ENCODE data around the gene MGAT4D.

The MGAT4D gene

GRCh38 chr4:140504261-140504660 is 6.2 kb upstream of the MGAT4D start:
- Histone ChIP-seq H3K4me2 (ENCODE audit: low read depth, low read length, poor library complexity, severe bottlenecking) (no peak overlapping the region), H2AFZ (ENCODE audit: low read length) (no peak overlapping the region), H3K36me3 (ENCODE audit: insufficient read depth, low read length) (no peaks in the 10 kb centered on the region), H3K9ac (ENCODE audit: low read depth, low read length, poor library complexity, severe bottlenecking) (no peak overlapping the region), H3K79me2 (ENCODE audit: insufficient read depth, low read length) (no peaks in the 10 kb centered on the region), H3K9me2 (replicated peaks; ENCODE audit: low read depth, low read length) (no peaks in the 10 kb centered on the region), H3F3A (ENCODE audit: low read depth) (no peaks in the 10 kb centered on the region), H4K20me1 (ENCODE audit: insufficient read depth, low read length, poor library complexity, severe bottlenecking) (no peaks in the 10 kb centered on the region), H3K9me3 (ENCODE audit: insufficient read depth, low read depth, low read length) (no peaks in the 10 kb centered on the region), H3K4me1 (ENCODE audit: insufficient read depth, low read length, poor library complexity, severe bottlenecking) (no peaks in the 10 kb centered on the region), H3K4me3 (ENCODE audit: low read length, poor library complexity, severe bottlenecking) (no peak overlapping the region), H3K27me3 (ENCODE audit: insufficient read depth, low read length, poor library complexity, severe bottlenecking) (no peaks in the 10 kb centered on the region)
- no peak for TF ChIP-seq EZH2phosphoT487 (IDR thresholded peaks at IDR 0.05; ENCODE audit: borderline replicate concordance)
- no peak for TF ChIP-seq CTCF (conservative IDR thresholded peaks at IDR 0.05; ENCODE audit: low read length)

- Histone ChIP-seq H3K27me3 (ENCODE audit: insufficient read depth, low read length, poor library complexity, severe bottlenecking) (no peaks in the 10 kb centered on the region), H3K4me1 (ENCODE audit: insufficient read depth, low read length, poor library complexity, severe bottlenecking) (no peaks in the 10 kb centered on the region)
Measured at GRCh38 chr4:140499391-140499790, 1.3 kb upstream of the MGAT4D start.

GRCh38 chr4:140497405-140497746 is 717 bp downstream of the MGAT4D start:
- Histone ChIP-seq H3K9me2 (replicated peaks; ENCODE audit: low read depth, low read length) (no peaks in the 10 kb centered on the region), H3K4me2 (ENCODE audit: low read depth, low read length, poor library complexity, severe bottlenecking) (no peak overlapping the region), H3K4me1 (ENCODE audit: insufficient read depth, low read length, poor library complexity, severe bottlenecking) (no peaks in the 10 kb centered on the region), H3K4me3 (ENCODE audit: low read length, poor library complexity, severe bottlenecking) (peak overlapping the region; percentile 42), H2AFZ (ENCODE audit: low read length) (no peak overlapping the region), H3K79me2 (ENCODE audit: insufficient read depth, low read length) (no peaks in the 10 kb centered on the region), H3K27me3 (ENCODE audit: insufficient read depth, low read length, poor library complexity, severe bottlenecking) (no peaks in the 10 kb centered on the region), H3K9me3 (ENCODE audit: insufficient read depth, low read depth, low read length) (no peaks in the 10 kb centered on the region), H4K20me1 (ENCODE audit: insufficient read depth, low read length, poor library complexity, severe bottlenecking) (no peaks in the 10 kb centered on the region), H3K36me3 (ENCODE audit: insufficient read depth, low read length) (no peaks in the 10 kb centered on the region), H3F3A (ENCODE audit: low read depth) (no peaks in the 10 kb centered on the region), H3K9ac (ENCODE audit: low read depth, low read length, poor library complexity, severe bottlenecking) (no peak overlapping the region)
- TF ChIP-seq EZH2phosphoT487 (IDR thresholded peaks at IDR 0.05; ENCODE audit: borderline replicate concordance) = no peak

More at GRCh38 chr4:140499391-140499790, 1.3 kb upstream of the MGAT4D start:
- Histone ChIP-seq H3K4me3 (ENCODE audit: low read length, poor library complexity, severe bottlenecking) (no peak overlapping the region), H4K20me1 (ENCODE audit: insufficient read depth, low read length, poor library complexity, severe bottlenecking) (no peaks in the 10 kb centered on the region), H2AFZ (ENCODE audit: low read length) (no peak overlapping the region), H3K9me3 (ENCODE audit: insufficient read depth, low read depth, low read length) (no peaks in the 10 kb centered on the region), H3K9ac (ENCODE audit: low read depth, low read length, poor library complexity, severe bottlenecking) (no peak overlapping the region), H3K9me2 (replicated peaks; ENCODE audit: low read depth, low read length) (no peaks in the 10 kb centered on the region), H3K79me2 (ENCODE audit: insufficient read depth, low read length) (no peaks in the 10 kb centered on the region), H3K36me3 (ENCODE audit: insufficient read depth, low read length) (no peaks in the 10 kb centered on the region), H3F3A (ENCODE audit: low read depth) (no peaks in the 10 kb centered on the region), H3K4me2 (ENCODE audit: low read depth, low read length, poor library complexity, severe bottlenecking) (no peak overlapping the region)
- TF ChIP-seq CTCF (conservative IDR thresholded peaks at IDR 0.05; ENCODE audit: low read length) (no peak), EZH2phosphoT487 (IDR thresholded peaks at IDR 0.05; ENCODE audit: borderline replicate concordance) (no peak)

- H2AFZ ChIP-seq (ENCODE audit: low read length) = no peak overlapping the region
- H3K36me3 ChIP-seq (ENCODE audit: insufficient read depth, low read length) = no peaks in the 10 kb centered on the region
- TF ChIP-seq EZH2phosphoT487 (IDR thresholded peaks at IDR 0.05; ENCODE audit: borderline replicate concordance) = no peak
- TF ChIP-seq CTCF (conservative IDR thresholded peaks at IDR 0.05; ENCODE audit: low read length) = no peak
- H3K9me2 ChIP-seq (replicated peaks; ENCODE audit: low read depth, low read length) = no peaks in the 10 kb centered on the region
- no peaks in the 10 kb centered on the region for H3K9me3 ChIP-seq (ENCODE audit: insufficient read depth, low read depth, low read length)
- H4K20me1 ChIP-seq (ENCODE audit: insufficient read depth, low read length, poor library complexity, severe bottlenecking) = no peaks in the 10 kb centered on the region
- H3K27me3 ChIP-seq (ENCODE audit: insufficient read depth, low read length, poor library complexity, severe bottlenecking) = no peaks in the 10 kb centered on the region
- H3K79me2 ChIP-seq (ENCODE audit: insufficient read depth, low read length) = no peaks in the 10 kb centered on the region
- no peak overlapping the region for H3K4me2 ChIP-seq (ENCODE audit: low read depth, low read length, poor library complexity, severe bottlenecking)
- no peak overlapping the region for H3K4me3 ChIP-seq (ENCODE audit: low read length, poor library complexity, severe bottlenecking)
- H3F3A ChIP-seq (ENCODE audit: low read depth) = no peaks in the 10 kb centered on the region
- H3K9ac ChIP-seq (ENCODE audit: low read depth, low read length, poor library complexity, severe bottlenecking) = no peak overlapping the region
- no peaks in the 10 kb centered on the region for H3K4me1 ChIP-seq (ENCODE audit: insufficient read depth, low read length, poor library complexity, severe bottlenecking)
Measured at GRCh38 chr4:140485939-140486338, 12.2 kb downstream of the MGAT4D start.

Measured in Loucy (cell line).